Measurements from ENCODE around the gene UFD1.

Gene UFD1

GRCh38 chr22:19466126-19466716 is 12.8 kb downstream of the UFD1 start:
- H3K4me3 ChIP-seq (ENCODE audit: low read length), result no peak overlapping the region
- peaks cover under 1% of the 10 kb centered on the region; the same call in 1 of the 2 replicates for H4K20me1 ChIP-seq (ENCODE audit: insufficient read depth, low read length)
- no peak overlapping the region for H3K4me2 ChIP-seq (ENCODE audit: low read length)
- H3K79me2 ChIP-seq (ENCODE audit: low read length), result no peaks in the 10 kb centered on the region
- TF ChIP-seq EZH2phosphoT487 (IDR thresholded peaks at IDR 0.05; ENCODE audit: low read depth) (no peak), CTCF (IDR thresholded peaks at IDR 0.05; ENCODE audit: low read depth, low read length) (no peak)
- H2AFZ ChIP-seq (ENCODE audit: low read depth, low read length), result no peak overlapping the region
- no peaks in the 10 kb centered on the region for H3K9me3 ChIP-seq (ENCODE audit: insufficient read depth, low read length)
- no peaks in the 10 kb centered on the region for H3K27me3 ChIP-seq (ENCODE audit: low read depth, low read length)
- peaks cover 67% of the 10 kb centered on the region for H3K36me3 ChIP-seq (replicated peaks; ENCODE audit: low read depth, low read length)
- H3K9ac ChIP-seq (ENCODE audit: low read length), result no peak overlapping the region
- H3K27ac ChIP-seq (ENCODE audit: low read length), result no peak overlapping the region
- H3K4me1 ChIP-seq (ENCODE audit: low read length), result no peaks in the 10 kb centered on the region

- Histone ChIP-seq H2AFZ (ENCODE audit: low read depth, low read length) (no peak overlapping the region), H4K20me1 (ENCODE audit: insufficient read depth, low read length) (no peaks in the 10 kb centered on the region; the same call in 1 of the 2 replicates), H3K9ac (ENCODE audit: low read length) (no peak overlapping the region), H3K27ac (ENCODE audit: low read length) (no peak overlapping the region), H3K9me3 (ENCODE audit: insufficient read depth, low read length) (no peaks in the 10 kb centered on the region), H3K36me3 (replicated peaks; ENCODE audit: low read depth, low read length) (peaks cover 66% of the 10 kb centered on the region), H3K4me2 (ENCODE audit: low read length) (no peak overlapping the region), H3K27me3 (ENCODE audit: low read depth, low read length) (no peaks in the 10 kb centered on the region), H3K4me3 (ENCODE audit: low read length) (no peak overlapping the region), H3K4me1 (ENCODE audit: low read length) (no peaks in the 10 kb centered on the region), H3K79me2 (ENCODE audit: low read length) (no peaks in the 10 kb centered on the region)
- no peak for TF ChIP-seq EZH2phosphoT487 (IDR thresholded peaks at IDR 0.05; ENCODE audit: low read depth)
- TF ChIP-seq CTCF (IDR thresholded peaks at IDR 0.05; ENCODE audit: low read depth, low read length), result no peak
Measured at GRCh38 chr22:19464975-19465374, 14.0 kb downstream of the UFD1 start.

GRCh38 chr22:19464546-19464945 is 14.4 kb downstream of the UFD1 start:
- Histone ChIP-seq H3K9me3 (ENCODE audit: insufficient read depth, low read length) (no peaks in the 10 kb centered on the region), H3K27ac (ENCODE audit: low read length) (no peak overlapping the region), H3K9ac (ENCODE audit: low read length) (no peak overlapping the region), H3K79me2 (ENCODE audit: low read length) (no peaks in the 10 kb centered on the region), H3K27me3 (ENCODE audit: low read depth, low read length) (no peaks in the 10 kb centered on the region), H4K20me1 (ENCODE audit: insufficient read depth, low read length) (no peaks in the 10 kb centered on the region; the same call in 1 of the 2 replicates), H3K4me3 (ENCODE audit: low read length) (no peak overlapping the region), H3K4me1 (ENCODE audit: low read length) (no peaks in the 10 kb centered on the region), H2AFZ (ENCODE audit: low read depth, low read length) (no peak overlapping the region), H3K4me2 (ENCODE audit: low read length) (no peak overlapping the region), H3K36me3 (replicated peaks; ENCODE audit: low read depth, low read length) (peaks cover 62% of the 10 kb centered on the region)
- TF ChIP-seq EZH2phosphoT487 (IDR thresholded peaks at IDR 0.05; ENCODE audit: low read depth) (no peak), CTCF (IDR thresholded peaks at IDR 0.05; ENCODE audit: low read depth, low read length) (no peak)

GRCh38 chr22:19463491-19464469 is 15.2 kb downstream of the UFD1 start:
- no peak overlapping the region for H3K9ac ChIP-seq (ENCODE audit: low read length)
- no peak overlapping the region for H3K4me3 ChIP-seq (ENCODE audit: low read length)
- no peak overlapping the region for H3K27ac ChIP-seq (ENCODE audit: low read length)
- no peak for TF ChIP-seq EZH2phosphoT487 (IDR thresholded peaks at IDR 0.05; ENCODE audit: low read depth)
- TF ChIP-seq CTCF (IDR thresholded peaks at IDR 0.05; ENCODE audit: low read depth, low read length), result no peak
- peaks cover 58% of the 10 kb centered on the region for H3K36me3 ChIP-seq (replicated peaks; ENCODE audit: low read depth, low read length)
- H3K79me2 ChIP-seq (ENCODE audit: low read length), result no peaks in the 10 kb centered on the region
- H3K27me3 ChIP-seq (ENCODE audit: low read depth, low read length), result no peaks in the 10 kb centered on the region
- H3K4me2 ChIP-seq (ENCODE audit: low read length), result no peak overlapping the region
- H4K20me1 ChIP-seq (ENCODE audit: insufficient read depth, low read length), result no peaks in the 10 kb centered on the region; the same call in 1 of the 2 replicates
- no peaks in the 10 kb centered on the region for H3K9me3 ChIP-seq (ENCODE audit: insufficient read depth, low read length)
- no peak overlapping the region for H2AFZ ChIP-seq (ENCODE audit: low read depth, low read length)
- no peaks in the 10 kb centered on the region for H3K4me1 ChIP-seq (ENCODE audit: low read length)
